Measurements from ENCODE around the gene PHETA2. TPM values are rescaled to one million over a fixed set of nuclear protein-coding genes. Genes with fewer than 3 reads are reported as not detected.
A peak's percentile ranks its signal among the peaks of the same experiment; 100 is the strongest.

The PHETA2 gene
- total and polyA plus RNA-seq, 2 of the 4 experiments (the other 2 are of a cell fraction): 6.5 to 10.0 TPM

- Histone ChIP-seq H4K5ac (ENCODE audit: low read depth, low read length) (no peak overlapping the region), H2AK9ac (replicated peaks; ENCODE audit: low read depth, low read length, poor library complexity) (peak overlapping the region; percentile 28), H3K4me1 (ENCODE audit: control insufficient read depth, insufficient read depth, low read length) (no peaks in the 10 kb centered on the region), H4K91ac (ENCODE audit: insufficient read depth, low read depth, low read length) (no peak overlapping the region), H3K18ac (ENCODE audit: low read depth, low read length) (no peak overlapping the region), H3K23ac (ENCODE audit: low read depth, low read length) (no peak overlapping the region), H3K9me3 (ENCODE audit: control insufficient read depth, insufficient read depth, low read length) (no peaks in the 10 kb centered on the region), H4K20me1 (ENCODE audit: insufficient read depth, low read length) (no peaks in the 10 kb centered on the region), H3K4ac (ENCODE audit: low read depth, low read length) (no peak overlapping the region), H3K4me2 (ENCODE audit: low read depth, low read length) (no peak overlapping the region), H3K27me3 (ENCODE audit: control insufficient read depth, insufficient read depth, low read length) (no peaks in the 10 kb centered on the region), H4K8ac (ENCODE audit: low read depth in 2 of 2, low read length in 2 of 2) (no peak overlapping the region), H3K9me1 (ENCODE audit: insufficient read depth, low read length) (no peaks in the 10 kb centered on the region), H3K4me3 (ENCODE audit: insufficient read depth, low read depth, low read length) (no peak overlapping the region), H3K14ac (replicated peaks; ENCODE audit: low read depth, low read length) (no peak overlapping the region), H3K27ac (ENCODE audit: insufficient read depth, low read length) (no peak overlapping the region), H3K56ac (ENCODE audit: extremely low read depth, insufficient read depth, low read length) (no peak overlapping the region), H2BK15ac (ENCODE audit: low read depth, low read length) (no peak overlapping the region), H3K36me3 (ENCODE audit: control insufficient read depth, insufficient read depth, low read length) (peaks cover 36% of the 10 kb centered on the region), H3K9ac (ENCODE audit: low read depth, low read length) (no peak overlapping the region), H3K79me1 (ENCODE audit: low read depth in 1 of 2, low read length in 2 of 2) (no peaks in the 10 kb centered on the region), H2BK20ac (ENCODE audit: low read depth, low read length) (no peak overlapping the region), H2AK5ac (ENCODE audit: low read depth, low read length) (no peak overlapping the region), H2BK120ac (ENCODE audit: low read depth, low read length) (no peak overlapping the region), H2BK5ac (ENCODE audit: low read depth, low read length, poor library complexity, severe bottlenecking) (no peak overlapping the region), H2AFZ (replicated peaks; ENCODE audit: low read length, poor library complexity) (no peak overlapping the region)
- in situ Hi-C loops (cut with MboI; ENCODE audit: low sequenced_read_pairs) (no loop called here), dilution Hi-C loops (cut with HindIII; ENCODE audit: low sequenced_read_pairs, unreplicated experiment) (no loop called here), intact Hi-C loops (cut with micrococcal nuclease) (no loop called here)
- CTCF ChIA-PET: interaction anchor here (0.6 kb wide), 1 partner anchor 304 kb away, joined by 3 read pairs; no protein-coding TSS in a partner anchor
- ATAC-seq (ENCODE audit: low read depth): no peak
- no CpG with 5 or more reads among the region's 5 CpGs for WGBS, 2 experiments (ENCODE audit: extremely low coverage in 2 of 2, insufficient read length in 1 of 2)
- DNase-seq: no peak
- BruUV-seq (replicated peaks): no TSS peak
- no peak for TF ChIP-seq CHD1 (IDR thresholded peaks at IDR 0.05; ENCODE audit: low read depth, low read length)
- POLR2A ChIA-PET (ENCODE audit: unreplicated experiment): no interaction called here
These were observed 13.6 kb upstream of the PHETA2 start for GRCh38 chr22:42060489-42060888.

Data from IMR-90 (cell line).